BJ (cell line): ENCODE results near the gene ZNG1E. TPM values are rescaled to one million over a fixed set of nuclear protein-coding genes. Genes with fewer than 3 reads are reported as not detected.
"Not testable (repeated sequence)": the region's sequence is repeated elsewhere in the genome, so short reads cannot be mapped to it uniquely, and the experiment has no call there.

Experiments
- CTCF ChIA-PET: fragments of 350-600 bp; formaldehyde crosslinking; extraction: SDS; loops from one replicate; lab custom pipeline; 2021; ENCODE audit warnings: antibody characterized with exemption, inconsistent platforms; lab: Yijun Ruan, JAX
- POLR2A ChIA-PET: fragments of 300-600 bp; sonication (Branson Sonifier 250); formaldehyde crosslinking; extraction: SDS; loops from one replicate; lab custom pipeline; 2021; ENCODE audit warnings: antibody characterized with exemption; lab: Charles Lee
- DNase-seq: peaks from one replicate; pipeline ENCODE4 v3.0.0-alpha.2; 2011; ENCODE audit warnings: low read depth
- H3K27me3 ChIP-seq: 2 replicates; pipeline ENCODE4 v1.6.0; 2011; ENCODE audit warnings: low read length; ENCODE audit not compliant: control insufficient read depth, insufficient read depth
- H3K36me3 ChIP-seq: 2 replicates; pipeline ENCODE4 v1.5.1; 2011; ENCODE audit warnings: low read length; ENCODE audit not compliant: control insufficient read depth, insufficient read depth
- H3K4me3 ChIP-seq: 2 replicates; pipeline ENCODE4 v1.5.1; 2011; ENCODE audit warnings: low read depth, mild to moderate bottlenecking, control low read depth, low read length
- polyA minus RNA-seq: library from RNA; depleted of rRNA, polyadenylated mRNA; stranded (reverse); fragments of >200 nt; gene quantifications from 2 replicates; pipeline ENCODE4 v1.2.3, GENCODE V29; 2011; rRNA and poly(A)+ RNA removed
- polyA plus RNA-seq: library from polyadenylated mRNA; depleted of rRNA; stranded (reverse); fragments of >200 nt; gene quantifications from 2 replicates; pipeline ENCODE4 v1.2.3, GENCODE V29; 2011; rRNA removed

Gene ZNG1E
- 14.2 and 33.3 TPM in 2 replicates for polyA plus RNA-seq
- 20.9 and 23.8 TPM in 2 replicates for polyA minus RNA-seq

DNA sequence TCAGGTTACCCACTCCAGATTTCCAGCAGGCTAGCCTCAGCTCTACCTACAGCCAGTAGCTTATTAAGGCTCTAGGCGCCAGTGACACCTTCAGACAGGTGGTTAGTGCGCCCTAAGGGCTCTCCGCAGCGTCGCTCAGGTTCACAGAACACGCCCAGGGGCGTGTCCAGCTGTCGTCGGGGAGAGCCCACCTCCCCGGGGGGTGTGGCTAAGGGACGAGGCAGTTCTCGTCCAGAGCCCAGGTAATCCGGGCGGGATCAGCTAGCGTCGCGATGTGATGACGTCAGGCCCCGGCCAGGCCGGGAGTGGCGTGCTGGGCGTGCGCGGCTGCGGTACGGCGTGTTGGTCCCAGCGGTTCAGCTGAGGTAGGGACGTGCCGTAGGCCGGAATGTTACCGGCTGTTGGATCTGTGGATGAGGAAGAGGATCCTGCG is at the start of gene ZNG1E:
Gene ZNG1E (plus strand): TSS at position 340 of the 433 bp plus-strand sequence. CDS start 49 bp downstream, at position 389.
- CTCF ChIA-PET, DNase-seq, POLR2A ChIA-PET: not testable (repeated sequence)

GRCh38 chr9:65673579-65673978 is 2.1 kb upstream of the ZNG1E start:
- CTCF ChIA-PET, POLR2A ChIA-PET, H3K4me3 ChIP-seq, H3K27me3 ChIP-seq, DNase-seq, H3K36me3 ChIP-seq: not testable (repeated sequence)

More for the DNA sequence above, at the start of gene ZNG1E:
- H3K27me3 ChIP-seq, H3K36me3 ChIP-seq: not testable (repeated sequence)
- peak within 1 kb of the TSS; percentile 57 for H3K4me3 ChIP-seq

GRCh38 chr9:65675018-65675417 is 710 bp upstream of the ZNG1E start:
- H3K4me3 ChIP-seq, POLR2A ChIA-PET, H3K36me3 ChIP-seq, CTCF ChIA-PET, H3K27me3 ChIP-seq, DNase-seq: not testable (repeated sequence)

DNA sequence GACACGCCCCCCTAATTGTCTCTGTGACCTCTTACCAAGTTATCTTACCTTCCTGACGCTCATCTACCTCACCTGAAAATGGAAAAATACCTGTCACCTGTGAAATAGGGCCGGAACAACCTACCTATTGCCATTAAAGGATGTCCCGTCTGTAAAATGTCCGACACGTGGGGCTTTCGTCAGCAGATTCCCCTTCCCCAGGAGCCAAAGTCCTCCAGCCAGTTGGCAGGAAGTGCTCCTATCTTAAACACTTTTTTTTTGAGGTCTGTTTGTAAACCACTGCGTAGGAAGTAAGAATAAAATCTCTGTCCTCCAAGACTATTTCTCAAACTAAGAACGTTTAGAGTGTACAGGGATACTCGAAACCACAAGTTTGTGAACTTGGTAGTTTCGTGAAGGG is 661 bp downstream of the ZNG1E start:
- DNase-seq, POLR2A ChIA-PET: not testable (repeated sequence)
- peak overlapping the region; percentile 31; the same call in 1 of the 2 replicates for H3K4me3 ChIP-seq

GRCh38 chr9:65678533-65678932 is 2.8 kb downstream of the ZNG1E start:
- DNase-seq, H3K4me3 ChIP-seq, H3K27me3 ChIP-seq, CTCF ChIA-PET, H3K36me3 ChIP-seq, POLR2A ChIA-PET: not testable (repeated sequence)

More for the DNA sequence above, 661 bp downstream of the ZNG1E start:
- CTCF ChIA-PET, H3K36me3 ChIP-seq, H3K27me3 ChIP-seq: not testable (repeated sequence)

DNA sequence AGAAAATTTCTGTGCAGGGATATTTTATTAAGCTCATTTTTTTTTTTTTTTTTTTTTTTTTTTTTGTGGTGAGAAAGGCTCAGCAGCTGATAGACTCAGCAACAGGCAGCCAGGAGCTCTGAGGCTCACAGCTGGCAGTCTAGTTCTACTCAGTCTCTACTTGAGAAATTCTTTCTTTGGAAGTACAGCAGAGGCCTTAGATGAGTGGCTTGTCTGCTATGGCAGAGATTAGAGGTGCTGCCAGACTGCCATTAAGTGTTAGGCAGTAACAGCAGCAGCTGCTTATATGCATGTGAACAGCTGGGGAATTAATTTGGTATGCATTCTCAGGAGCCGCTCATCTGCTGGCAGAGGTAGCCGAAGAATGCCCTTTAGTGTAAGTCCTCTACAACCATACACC is 27.8 kb downstream of the ZNG1E start:
- H3K27me3 ChIP-seq, POLR2A ChIA-PET, H3K4me3 ChIP-seq, H3K36me3 ChIP-seq, DNase-seq, CTCF ChIA-PET: not testable (repeated sequence)

- POLR2A ChIA-PET, H3K27me3 ChIP-seq, CTCF ChIA-PET, H3K4me3 ChIP-seq, DNase-seq, H3K36me3 ChIP-seq: not testable (repeated sequence)
These were observed 38.7 kb downstream of the ZNG1E start for GRCh38 chr9:65714445-65714844.

GRCh38 chr9:65737096-65737564 is 61.4 kb downstream of the ZNG1E start, which contains the start of gene FOXD4L4:
FOXD4L4 (plus strand) TSS chr9:65737146; CDS start chr9:65737146, 0 bp downstream.
- DNase-seq, H3K4me3 ChIP-seq, H3K36me3 ChIP-seq, H3K27me3 ChIP-seq, POLR2A ChIA-PET, CTCF ChIA-PET: not testable (repeated sequence)

- H3K36me3 ChIP-seq, H3K27me3 ChIP-seq, H3K4me3 ChIP-seq, CTCF ChIA-PET, POLR2A ChIA-PET, DNase-seq: not testable (repeated sequence)
These were observed 62.4 kb downstream of the ZNG1E start for GRCh38 chr9:65738133-65738532.

Other genes starting within 250 kb of the ZNG1E start
- gene FOXD4L4, start 61.2 kb downstream of the ZNG1E start, polyA plus RNA-seq: not detected in 2 replicates